GM19328 (cell line): ENCODE results near the gene PMAIP1.
A peak's percentile ranks its signal among the peaks of the same experiment; 100 is the strongest.
"Not testable (repeated sequence)": the region's sequence is repeated elsewhere in the genome, so short reads cannot be mapped to it uniquely, and the experiment has no call there.

Experiments used
- ATAC-seq: cut with Tn5 transposase; IDR thresholded peaks from one replicate; pipeline ENCODE4 v1.9.1; 2021; ENCODE audit warnings: mild to moderate bottlenecking, moderate library complexity; ENCODE audit not compliant: unreplicated experiment

PMAIP1 gene

GRCh38 chr18:59881728-59882656, 17.8 kb upstream of the PMAIP1 start:
- no peak for ATAC-seq

DNA sequence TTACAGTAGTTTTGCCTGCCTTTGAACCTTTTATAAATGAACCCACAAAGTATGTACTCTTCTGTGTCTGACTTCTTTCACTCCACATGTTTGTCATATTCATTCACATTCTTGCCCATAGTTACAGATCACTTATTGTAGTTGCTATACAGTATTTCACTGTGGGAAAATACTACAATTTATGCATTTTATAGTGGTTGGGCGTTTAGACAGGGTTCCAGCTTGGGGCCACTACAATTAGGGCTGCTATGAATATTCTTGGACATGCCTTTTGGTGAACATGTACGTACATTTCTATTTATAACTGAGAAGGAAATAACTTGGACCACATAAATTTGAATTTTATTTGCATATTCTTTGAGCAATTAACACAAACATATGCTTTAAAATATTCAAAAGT, 15.4 kb upstream of the PMAIP1 start:
- ATAC-seq, result no peak

GRCh38 chr18:59885579-59886163, 14.1 kb upstream of the PMAIP1 start:
- peak; percentile 84 for ATAC-seq

- not testable (repeated sequence) for ATAC-seq
Observed at GRCh38 chr18:59886399-59886798, 13.4 kb upstream of the PMAIP1 start.

DNA sequence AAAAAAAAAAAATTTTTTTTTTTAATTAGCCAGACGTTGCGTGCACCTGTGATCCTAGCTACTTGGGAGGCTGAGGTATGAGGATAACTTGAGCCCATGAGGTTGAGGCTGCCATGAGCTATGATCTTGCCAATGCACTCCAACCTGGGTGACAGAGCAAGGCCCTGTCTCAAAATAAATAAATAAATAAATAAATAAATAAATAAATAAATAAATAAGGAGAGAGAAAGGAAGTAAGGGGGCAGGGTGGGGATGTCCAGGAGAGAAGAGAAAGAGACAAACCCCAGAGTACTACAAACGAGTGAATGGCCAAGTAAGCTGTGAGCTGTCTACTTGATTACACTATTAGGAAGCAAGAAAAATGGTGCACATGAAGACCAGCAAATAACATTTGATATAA, 7.7 kb upstream of the PMAIP1 start:
- ATAC-seq, result no peak

DNA sequence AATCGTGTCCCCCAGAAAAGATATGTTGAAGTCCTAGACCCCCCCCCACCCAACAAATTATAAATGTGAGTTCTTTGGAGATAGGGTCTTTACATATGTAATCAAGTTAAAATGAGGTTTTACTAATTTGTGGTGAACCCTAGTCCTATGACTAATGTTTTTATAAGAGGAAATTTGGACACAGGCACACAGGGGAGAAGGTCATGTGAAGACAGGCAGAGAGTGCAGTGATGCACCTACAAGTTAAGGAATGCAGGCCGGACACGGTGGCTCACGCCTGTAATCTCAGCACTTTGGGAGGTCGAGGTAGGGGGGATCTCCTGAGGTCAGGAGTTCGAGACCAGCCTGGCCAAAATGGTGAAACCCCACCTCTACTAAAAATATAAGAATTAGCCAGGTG, 5.8 kb upstream of the PMAIP1 start:
- ATAC-seq, result no peak

DNA sequence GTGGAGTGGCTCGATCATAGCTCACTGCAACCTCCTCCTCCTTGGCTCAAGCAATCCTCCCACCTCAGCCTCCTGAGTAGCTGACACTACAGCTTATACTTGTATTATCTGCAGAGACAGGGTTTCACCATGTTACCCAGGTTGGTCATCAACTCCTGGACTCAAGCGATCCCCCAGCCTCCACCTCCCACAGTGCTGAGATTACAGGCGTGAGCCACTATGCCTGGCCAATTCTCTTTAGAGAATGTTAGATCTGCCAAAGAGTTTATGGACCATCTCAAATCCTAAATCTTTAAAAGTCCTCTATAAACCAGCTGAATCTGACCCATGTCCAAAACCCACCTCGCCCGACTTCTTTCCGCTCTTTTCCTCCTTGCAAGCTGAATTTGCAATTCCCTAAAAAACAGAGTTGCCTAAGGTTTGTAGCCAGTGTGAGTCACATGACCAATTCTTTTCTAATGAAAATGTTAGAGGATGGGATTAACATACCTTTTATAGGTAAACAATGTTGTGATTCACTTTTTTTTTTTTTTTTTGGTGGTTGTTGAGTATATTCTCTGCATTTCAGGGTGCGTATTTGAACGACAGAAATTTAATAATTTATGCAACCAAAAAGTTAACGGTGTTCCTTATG, 2.4 kb upstream of the PMAIP1 start:
- no peak for ATAC-seq

- no peak for ATAC-seq
Observed at GRCh38 chr18:59898093-59898492, 1.7 kb upstream of the PMAIP1 start.

- peak; percentile 13 for ATAC-seq
Observed at GRCh38 chr18:59898609-59899297, 1.0 kb upstream of the PMAIP1 start.

DNA sequence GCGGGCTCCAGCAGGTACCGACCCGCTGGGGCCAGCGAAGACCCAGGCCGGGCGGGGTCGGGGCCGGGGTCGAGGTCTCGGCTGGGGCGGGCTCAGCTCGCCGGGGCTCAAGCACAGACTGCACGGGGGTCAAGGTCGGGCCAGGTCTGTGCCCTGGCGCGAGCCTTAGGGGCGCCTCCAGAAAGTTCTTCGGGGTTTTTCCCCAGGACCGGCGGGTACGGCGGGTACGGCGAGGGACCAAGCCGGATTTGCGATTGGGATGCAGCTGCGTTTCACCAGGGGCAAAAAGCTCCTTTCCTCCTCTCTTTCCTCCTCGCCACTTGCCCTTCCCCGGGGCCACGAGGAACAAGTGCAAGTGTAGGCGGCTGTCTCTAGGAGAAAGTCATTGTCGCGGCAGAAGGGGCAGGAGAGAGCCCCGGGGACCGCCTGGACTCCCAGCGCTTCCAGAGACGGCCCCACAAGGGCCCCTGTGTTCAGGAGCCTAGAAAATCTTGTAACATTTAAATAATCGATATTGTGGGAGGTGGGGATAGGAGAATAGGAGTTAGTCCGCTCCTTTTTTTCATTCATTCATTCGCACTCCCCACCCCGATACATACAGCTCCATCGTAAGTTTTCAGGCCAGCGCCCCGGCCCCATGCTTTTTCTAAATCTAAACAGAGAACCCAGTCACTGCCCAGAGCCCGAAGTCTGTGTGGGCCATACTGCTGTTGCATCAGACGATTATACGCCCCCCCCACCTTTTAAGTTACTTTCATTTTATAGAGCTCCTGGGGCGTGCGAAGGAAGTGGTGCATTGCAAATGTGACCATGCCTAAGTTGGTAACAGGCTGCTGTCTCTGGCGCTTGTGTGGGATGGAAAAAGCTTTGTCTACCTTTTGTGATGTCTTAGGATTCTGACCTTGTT, 679 bp downstream of the PMAIP1 start:
- ATAC-seq, result peak; percentile 28

DNA sequence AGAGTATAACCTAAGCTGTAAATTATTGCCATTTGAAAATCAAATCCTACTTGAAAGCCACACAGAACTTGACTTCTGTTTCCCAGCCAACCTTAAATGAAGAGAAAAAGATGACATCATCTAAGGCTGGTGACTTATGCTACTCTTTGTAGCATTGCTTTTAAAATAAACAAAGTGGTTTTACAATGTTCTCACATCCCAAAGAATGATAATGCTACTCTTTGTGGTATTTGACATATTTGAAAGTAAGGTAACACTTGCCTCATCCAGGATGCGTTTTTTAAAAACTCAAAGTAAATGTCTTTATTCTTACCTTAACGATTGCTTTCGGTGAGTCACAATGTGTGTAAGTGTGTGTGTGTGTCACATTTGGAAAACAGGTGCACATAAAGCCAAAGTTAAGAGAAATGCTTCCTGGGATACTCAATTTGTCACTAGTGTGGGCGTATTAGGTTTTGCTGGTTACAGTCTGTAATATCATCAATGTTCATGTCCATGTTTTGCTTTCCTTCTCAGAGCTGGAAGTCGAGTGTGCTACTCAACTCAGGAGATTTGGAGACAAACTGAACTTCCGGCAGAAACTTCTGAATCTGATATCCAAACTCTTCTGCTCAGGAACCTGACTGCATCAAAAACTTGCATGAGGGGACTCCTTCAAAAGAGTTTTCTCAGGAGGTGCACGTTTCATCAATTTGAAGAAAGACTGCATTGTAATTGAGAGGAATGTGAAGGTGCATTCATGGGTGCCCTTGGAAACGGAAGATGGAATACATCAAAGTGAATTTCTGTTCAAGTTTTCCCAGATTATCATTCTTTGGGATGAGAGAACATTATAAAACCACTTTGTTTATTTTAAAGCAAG, 2.6 kb downstream of the PMAIP1 start:
- no peak for ATAC-seq

DNA sequence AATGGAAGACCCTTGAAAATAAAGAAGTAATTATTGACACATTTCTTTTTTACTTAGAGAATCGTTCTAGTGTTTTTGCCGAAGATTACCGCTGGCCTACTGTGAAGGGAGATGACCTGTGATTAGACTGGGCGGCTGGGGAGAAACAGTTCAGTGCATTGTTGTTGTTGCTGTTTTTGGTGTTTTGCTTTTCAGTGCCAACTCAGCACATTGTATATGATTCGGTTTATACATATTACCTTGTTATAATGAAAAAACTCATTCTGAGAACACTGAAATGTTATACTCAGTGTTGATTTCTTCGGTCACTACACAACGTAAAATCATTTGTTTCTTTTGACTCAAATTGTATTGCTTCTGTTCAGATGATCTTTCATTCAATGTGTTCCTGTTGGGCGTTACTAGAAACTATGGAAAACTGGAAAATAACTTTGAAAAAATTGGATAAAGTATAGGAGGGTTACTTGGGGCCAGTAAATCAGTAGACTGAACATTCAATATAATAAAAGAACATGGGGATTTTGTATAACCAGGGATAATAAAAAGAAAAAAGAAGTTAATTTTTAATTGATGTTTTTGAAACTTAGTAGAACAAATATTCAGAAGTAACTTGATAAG, 3.3 kb downstream of the PMAIP1 start:
- no peak for ATAC-seq

- no peak for ATAC-seq
Observed at GRCh38 chr18:59904011-59904601, 4.3 kb downstream of the PMAIP1 start.

DNA sequence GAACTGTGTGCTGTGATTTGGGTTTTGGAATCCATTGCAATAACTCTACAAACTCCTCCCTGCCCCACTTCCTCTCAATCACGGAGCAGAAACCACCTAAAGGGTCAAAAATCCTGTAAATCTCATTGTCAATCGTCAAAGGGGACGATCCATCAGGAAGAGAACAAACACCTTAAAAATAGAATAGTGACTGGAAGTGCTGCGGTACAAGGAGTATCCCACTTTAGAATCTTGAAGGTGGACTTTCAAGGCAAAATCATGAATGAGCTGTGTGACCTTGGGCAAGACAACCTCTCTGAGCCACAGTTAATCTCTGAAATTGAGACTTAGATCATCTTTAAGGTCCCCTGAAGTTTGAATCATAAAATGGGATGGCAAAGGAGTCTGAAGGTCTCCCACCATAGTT, 5.9 kb downstream of the PMAIP1 start:
- no peak for ATAC-seq

- ATAC-seq, result no peak
Observed at GRCh38 chr18:59906203-59906602, 6.4 kb downstream of the PMAIP1 start.

GRCh38 chr18:59907172-59907571, 7.4 kb downstream of the PMAIP1 start:
- ATAC-seq, result no peak

DNA sequence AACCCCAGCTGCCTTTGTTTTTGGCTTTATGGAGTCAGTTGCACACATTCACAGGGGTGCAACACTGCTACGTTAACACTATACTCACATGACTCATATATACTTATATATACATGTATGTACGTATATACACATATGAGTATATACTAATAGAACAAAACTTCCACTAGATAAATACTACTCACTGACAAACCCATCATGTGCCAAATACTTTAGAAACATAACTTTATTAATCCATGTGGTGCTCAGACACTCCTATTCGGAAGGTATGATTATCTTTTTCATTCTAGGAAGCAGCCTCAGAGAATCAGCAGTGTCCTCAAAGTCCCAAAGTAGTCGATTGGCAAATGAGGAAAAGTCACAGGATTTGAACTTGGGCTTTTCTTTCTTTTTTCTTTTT, 7.9 kb downstream of the PMAIP1 start:
- no peak for ATAC-seq

- no peak for ATAC-seq
Observed at GRCh38 chr18:59908799-59909198, 9.0 kb downstream of the PMAIP1 start.
